Immature natural killer cell (primary cell): Measurements from ENCODE around the gene ATP1B1. TPM values are rescaled to one million over a fixed set of nuclear protein-coding genes. Genes with fewer than 3 reads are reported as not detected.

Source experiments
- DNase-seq, 3 donors: peaks; one replicate each; pipeline ENCODE4 v3.0.0; 2022; ENCODE audit warnings: mixed read lengths in 1 of 3
- H3K27ac Mint-ChIP-seq, 6 donors: one replicate each; pipeline ENCODE4 v1.8.0; 2020; ENCODE audit warnings: mixed read lengths in 6 of 6, mild to moderate bottlenecking in 5 of 6, inconsistent platforms in 4 of 6, moderate library complexity in 3 of 6
- H3K27me3 Mint-ChIP-seq, 3 donors: one replicate each; pipeline ENCODE4 v1.8.0; 2020 to 2021; ENCODE audit warnings: low read depth in 3 of 3, mild to moderate bottlenecking in 3 of 3, mixed read lengths in 3 of 3, moderate library complexity in 3 of 3, inconsistent platforms in 1 of 3
- H3K36me3 Mint-ChIP-seq, 3 donors: one replicate each; pipeline ENCODE4 v1.8.0; 2020; ENCODE audit warnings: mixed read lengths in 3 of 3, inconsistent platforms in 2 of 3, mild to moderate bottlenecking in 2 of 3
- H3K4me1 Mint-ChIP-seq, 2 donors: one replicate each; pipeline ENCODE4 v1.8.0; 2020; ENCODE audit warnings: inconsistent platforms in 2 of 2, mild to moderate bottlenecking in 2 of 2, mixed read lengths in 2 of 2, moderate library complexity in 1 of 2
- H3K4me3 Mint-ChIP-seq, 5 donors: one replicate each; pipeline ENCODE4 v1.8.0; 2020; ENCODE audit warnings: mild to moderate bottlenecking in 5 of 5, mixed read lengths in 5 of 5, inconsistent platforms in 3 of 5, moderate library complexity in 3 of 5
- H3K9me3 Mint-ChIP-seq, 6 donors: one replicate each; pipeline ENCODE4 v1.8.0; 2020; ENCODE audit warnings: mild to moderate bottlenecking in 6 of 6, mixed read lengths in 6 of 6, inconsistent platforms in 4 of 6, moderate library complexity in 3 of 6
- polyA plus RNA-seq, 3 donors: library from polyadenylated mRNA; unstranded; fragments of 300-500 nt; fragmentation: Illumina TruSeq; gene quantifications; one replicate each; pipeline ENCODE4 v1.2.3, GENCODE V29; 2021

ATP1B1 gene
- polyA plus RNA-seq, 3 donors from 2014 or later = 1.2 to 9.0 (median 2.4) TPM

DNA sequence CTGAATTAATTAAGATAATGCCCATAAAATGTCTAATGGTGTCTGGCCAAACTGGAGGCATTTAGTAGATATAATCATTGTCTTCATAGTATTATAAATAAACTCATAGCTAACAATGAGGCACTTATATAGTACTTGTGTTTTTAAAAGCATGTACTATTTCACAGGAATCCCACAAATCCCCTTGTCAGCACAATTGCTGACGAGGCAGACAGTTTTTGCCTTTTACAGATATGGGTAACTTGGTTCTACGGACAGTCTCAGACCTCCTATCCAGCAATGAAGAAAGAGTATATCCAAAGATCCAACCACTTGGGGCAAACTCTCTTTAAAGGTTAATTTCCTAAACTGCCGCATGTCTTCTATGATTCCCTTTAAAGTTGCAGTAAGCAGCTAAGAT is 73.7 kb downstream of the ATP1B1 start:
- DNase-seq = no peak
- H3K4me1 Mint-ChIP-seq = no peaks in the 10 kb centered on the region
- H3K27me3 Mint-ChIP-seq = peaks cover 0 to 1% (median 0%) of the 10 kb centered on the region in 3 donors
- H3K4me3 Mint-ChIP-seq = no peak overlapping the region
- no peaks in the 10 kb centered on the region for H3K9me3 Mint-ChIP-seq
- H3K36me3 Mint-ChIP-seq = peaks cover 0 to 3% (median 3%) of the 10 kb centered on the region in 3 donors
- H3K27ac Mint-ChIP-seq = no peak overlapping the region
